ENCODE results near the gene ZNF346. TPM values are rescaled to one million over a fixed set of nuclear protein-coding genes. Genes with fewer than 3 reads are reported as not detected.

Gene ZNF346
- total and polyA plus RNA-seq, 2 experiments from 2014 or later = 13.8 to 21.4 TPM

DNA sequence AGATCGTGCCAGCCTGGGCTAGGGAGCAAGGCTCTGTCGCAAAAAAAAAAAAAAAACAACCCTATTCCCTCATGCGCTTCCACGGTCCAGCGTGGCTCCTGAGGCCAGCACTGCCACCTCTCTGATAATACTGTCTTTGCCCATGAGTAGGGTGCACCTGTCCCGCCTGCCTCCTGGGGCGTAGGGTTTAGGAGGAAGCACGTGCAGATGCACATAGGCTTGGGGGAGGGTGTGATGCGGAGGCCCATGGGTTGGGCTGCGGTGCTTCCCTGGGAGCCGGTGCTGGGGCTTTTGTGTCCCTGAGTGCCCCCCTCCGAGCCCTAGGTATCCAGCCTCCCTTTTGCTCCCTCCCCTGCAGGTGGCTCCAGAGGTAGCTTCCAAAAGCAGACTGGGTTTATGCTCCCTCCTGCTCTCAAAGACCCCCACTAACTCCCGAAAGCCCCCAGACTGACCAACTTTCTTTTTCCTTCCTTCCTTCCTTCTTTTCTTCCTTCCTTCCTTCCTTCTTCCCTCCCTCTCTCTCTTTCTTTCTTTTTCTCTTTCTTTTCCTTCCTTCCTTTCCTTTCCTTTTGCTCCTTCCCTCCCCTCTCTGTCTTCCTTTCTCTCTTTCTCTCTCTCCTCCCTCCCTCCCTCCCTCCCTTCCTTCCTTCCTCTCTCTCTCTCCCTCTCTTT, 77.1 kb downstream of the ZNF346 start:
- no peaks in the 10 kb centered on the region for H3K9me3 ChIP-seq (ENCODE audit: low read depth)
- no peaks in the 10 kb centered on the region for H3K36me3 ChIP-seq (replicated peaks; ENCODE audit: insufficient read depth, low read depth)
- H3K79me2 ChIP-seq = no peaks in the 10 kb centered on the region
- no peak for TF ChIP-seq CTCF (IDR thresholded peaks at IDR 0.05; ENCODE audit: poor library complexity)
- no peak overlapping the region for H3K4me3 ChIP-seq
- H3K4me2 ChIP-seq = no peak overlapping the region
- no peak for DNase-seq (ENCODE audit: low spot score)
- no peak overlapping the region for H3K27ac ChIP-seq
- H3K9me2 ChIP-seq (replicated peaks; ENCODE audit: insufficient read depth) = no peaks in the 10 kb centered on the region
- no peaks in the 10 kb centered on the region for H3K27me3 ChIP-seq
- H2AFZ ChIP-seq = no peak overlapping the region
- no peaks in the 10 kb centered on the region for H4K20me1 ChIP-seq (ENCODE audit: insufficient read depth, poor library complexity, severe bottlenecking)
- peaks cover 11% of the 10 kb centered on the region for H3K4me1 ChIP-seq (ENCODE audit: insufficient read depth)
- WGBS (ENCODE audit: low lambda C conversion rate, missing lambda C conversion rate) = 74% methylated on average over 12 of the region's 13 CpGs

DNA sequence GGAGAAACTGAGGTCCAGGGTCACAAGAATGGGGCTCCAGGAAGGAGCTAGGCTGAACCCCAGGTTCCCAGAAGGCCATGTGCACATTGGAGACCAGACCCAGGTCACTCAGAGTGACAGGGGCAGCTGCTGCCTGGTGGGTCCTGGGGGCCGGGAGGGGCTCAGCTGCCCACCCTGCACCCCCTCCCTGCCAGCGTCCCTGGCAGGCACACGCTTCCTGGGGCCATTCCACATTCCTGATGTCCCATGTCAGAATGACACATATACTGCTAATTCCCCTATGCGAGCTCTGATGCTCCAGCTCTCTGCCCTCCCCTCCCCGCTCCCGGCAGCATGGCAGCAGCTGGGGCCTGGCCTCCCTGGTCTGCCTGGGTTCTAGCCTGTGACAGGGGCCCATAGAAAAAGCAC, 78.2 kb downstream of the ZNF346 start:
- H3K27ac ChIP-seq = no peak overlapping the region
- no peaks in the 10 kb centered on the region for H3K9me3 ChIP-seq (ENCODE audit: low read depth)
- no peak overlapping the region for H3K4me2 ChIP-seq
- no peaks in the 10 kb centered on the region for H4K20me1 ChIP-seq (ENCODE audit: insufficient read depth, poor library complexity, severe bottlenecking)
- H3K9me2 ChIP-seq (replicated peaks; ENCODE audit: insufficient read depth) = no peaks in the 10 kb centered on the region
- peaks cover 7% of the 10 kb centered on the region for H3K4me1 ChIP-seq (ENCODE audit: insufficient read depth)
- no peak for DNase-seq (ENCODE audit: low spot score)
- H3K36me3 ChIP-seq (replicated peaks; ENCODE audit: insufficient read depth, low read depth) = no peaks in the 10 kb centered on the region
- TF ChIP-seq CTCF (IDR thresholded peaks at IDR 0.05; ENCODE audit: poor library complexity) = no peak
- TF ChIP-seq EZH2phosphoT487 (IDR thresholded peaks at IDR 0.05; ENCODE audit: low read depth, severe bottlenecking, unreplicated experiment) = no peak
- TF ChIP-seq EZH2 (IDR thresholded peaks at IDR 0.05; ENCODE audit: borderline replicate concordance) = no peak
- no peak overlapping the region for H2AFZ ChIP-seq
- H3K79me2 ChIP-seq = no peaks in the 10 kb centered on the region
- H3K27me3 ChIP-seq = no peaks in the 10 kb centered on the region
- no peak overlapping the region for H3K4me3 ChIP-seq
- 80% methylated on average over 1 of the region's 6 CpGs for WGBS (ENCODE audit: low lambda C conversion rate, missing lambda C conversion rate)

DNA sequence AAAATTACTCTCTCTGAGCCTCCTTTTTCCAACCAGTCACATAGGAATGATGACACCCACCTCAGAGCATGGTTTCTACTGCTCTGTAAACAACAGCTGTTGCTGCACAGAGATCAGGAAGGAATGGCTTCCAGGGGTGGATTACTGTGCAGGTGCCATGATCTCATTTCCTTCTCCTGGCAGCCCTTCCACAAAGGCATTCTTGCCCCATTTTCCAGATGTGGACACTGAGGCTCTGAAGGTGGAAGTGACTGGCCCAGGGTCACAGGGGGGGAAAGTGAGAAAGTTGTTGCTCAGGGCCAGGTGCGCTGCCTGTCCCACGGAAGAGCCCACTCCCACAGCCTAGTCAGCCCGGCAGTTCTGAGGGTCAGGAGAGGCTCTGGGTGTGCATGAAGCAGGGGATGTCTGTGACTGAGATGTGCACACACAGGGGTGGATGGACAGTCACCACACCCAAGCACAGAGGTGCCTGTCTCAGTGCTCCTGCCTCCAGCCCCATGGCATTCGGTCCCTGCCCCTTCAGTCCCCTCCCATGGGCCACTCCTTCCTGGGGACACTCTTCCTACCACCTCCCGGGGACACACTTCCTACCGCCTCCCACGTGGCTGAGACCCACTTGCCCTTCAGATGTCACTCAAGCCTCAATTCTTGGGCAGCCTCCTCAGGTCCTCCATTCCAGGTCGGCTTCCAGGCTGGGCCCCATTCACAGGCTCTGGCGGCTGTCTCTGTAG, 81.2 kb downstream of the ZNF346 start:
- Histone ChIP-seq H3K4me1 (ENCODE audit: insufficient read depth) (peaks cover under 1% of the 10 kb centered on the region), H3K27me3 (no peaks in the 10 kb centered on the region), H3K4me3 (no peak overlapping the region), H2AFZ (no peak overlapping the region), H3K27ac (no peak overlapping the region), H3K9me2 (replicated peaks; ENCODE audit: insufficient read depth) (no peaks in the 10 kb centered on the region), H4K20me1 (ENCODE audit: insufficient read depth, poor library complexity, severe bottlenecking) (no peaks in the 10 kb centered on the region), H3K79me2 (no peaks in the 10 kb centered on the region), H3K4me2 (no peak overlapping the region), H3K9me3 (ENCODE audit: low read depth) (no peaks in the 10 kb centered on the region), H3K36me3 (replicated peaks; ENCODE audit: insufficient read depth, low read depth) (no peaks in the 10 kb centered on the region)
- no peak for TF ChIP-seq EZH2 (IDR thresholded peaks at IDR 0.05; ENCODE audit: borderline replicate concordance)
- TF ChIP-seq CTCF (IDR thresholded peaks at IDR 0.05; ENCODE audit: poor library complexity) = no peak
- no peak for TF ChIP-seq EZH2phosphoT487 (IDR thresholded peaks at IDR 0.05; ENCODE audit: low read depth, severe bottlenecking, unreplicated experiment)
- 87% methylated on average over 9 of the region's 9 CpGs for WGBS (ENCODE audit: low lambda C conversion rate, missing lambda C conversion rate)
- no peak for DNase-seq (ENCODE audit: low spot score)
